AG04449 (cell line): ENCODE measurements around the gene AP3S2.

Source experiments
- CTCF ChIA-PET: fragments of 350-600 bp; formaldehyde crosslinking; extraction: SDS; loops from one replicate; lab custom pipeline; 2021; ENCODE audit warnings: antibody characterized with exemption; lab: Yijun Ruan, JAX
- POLR2A ChIA-PET: fragments of 400-600, 350-600 bp; formaldehyde crosslinking; extraction: SDS; loops from one replicate; lab custom pipeline; 2020; ENCODE audit warnings: antibody characterized with exemption, inconsistent platforms; lab: Yijun Ruan, JAX
- DNase-seq: peaks from one replicate; pipeline ENCODE4 v3.0.0-alpha.2; 2010; ENCODE audit warnings: low read depth, low spot score
- H3K4me3 ChIP-seq: 2 replicates; pipeline ENCODE4 v1.5.1; 2011; ENCODE audit warnings: low read depth, mild to moderate bottlenecking, control low read depth, low read length
- TF ChIP-seq, protein P1 (sequence below): IDR thresholded peaks from one replicate; pipeline ENCODE4 v1.5.1; 2011; ENCODE audit warnings: mild to moderate bottlenecking, moderate library complexity, low read length, control low read depth, inconsistent platforms; ENCODE audit not compliant: insufficient read depth; ENCODE audit errors: missing control alignments

Gene AP3S2

DNA sequence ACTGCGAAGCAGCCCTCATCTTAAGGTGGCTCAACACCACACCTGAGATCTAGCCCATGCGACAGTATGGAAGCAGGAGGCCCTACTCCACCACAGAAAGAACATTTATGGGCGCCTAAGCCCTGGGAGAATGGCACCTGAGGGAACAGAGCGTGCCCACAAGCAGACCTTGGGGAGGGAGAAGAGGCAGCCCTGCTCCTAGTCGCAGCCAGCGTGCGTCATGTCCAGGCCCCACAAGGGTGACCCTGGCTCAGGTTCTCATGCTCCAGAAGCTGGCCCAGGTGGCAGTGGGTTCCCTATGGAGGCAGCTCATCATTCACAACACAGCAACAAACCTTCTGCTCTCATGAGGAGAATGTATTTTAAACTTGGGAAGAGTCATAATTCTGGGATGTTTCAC is 59.8 kb downstream of the AP3S2 start:
- DNase-seq = no peak
- CTCF ChIA-PET = interaction anchor here (0.7 to 1.3 kb wide), 4 partner anchors 14 to 73 kb away, joined by 3 read pairs; no protein-coding TSS in a partner anchor
- POLR2A ChIA-PET = no interaction called here
- H3K4me3 ChIP-seq = no peak overlapping the region
- TF ChIP-seq, protein P1, sequence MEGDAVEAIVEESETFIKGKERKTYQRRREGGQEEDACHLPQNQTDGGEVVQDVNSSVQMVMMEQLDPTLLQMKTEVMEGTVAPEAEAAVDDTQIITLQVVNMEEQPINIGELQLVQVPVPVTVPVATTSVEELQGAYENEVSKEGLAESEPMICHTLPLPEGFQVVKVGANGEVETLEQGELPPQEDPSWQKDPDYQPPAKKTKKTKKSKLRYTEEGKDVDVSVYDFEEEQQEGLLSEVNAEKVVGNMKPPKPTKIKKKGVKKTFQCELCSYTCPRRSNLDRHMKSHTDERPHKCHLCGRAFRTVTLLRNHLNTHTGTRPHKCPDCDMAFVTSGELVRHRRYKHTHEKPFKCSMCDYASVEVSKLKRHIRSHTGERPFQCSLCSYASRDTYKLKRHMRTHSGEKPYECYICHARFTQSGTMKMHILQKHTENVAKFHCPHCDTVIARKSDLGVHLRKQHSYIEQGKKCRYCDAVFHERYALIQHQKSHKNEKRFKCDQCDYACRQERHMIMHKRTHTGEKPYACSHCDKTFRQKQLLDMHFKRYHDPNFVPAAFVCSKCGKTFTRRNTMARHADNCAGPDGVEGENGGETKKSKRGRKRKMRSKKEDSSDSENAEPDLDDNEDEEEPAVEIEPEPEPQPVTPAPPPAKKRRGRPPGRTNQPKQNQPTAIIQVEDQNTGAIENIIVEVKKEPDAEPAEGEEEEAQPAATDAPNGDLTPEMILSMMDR = no peak

- DNase-seq = no peak
- no peak overlapping the region for H3K4me3 ChIP-seq
- ChIA-PET POLR2A (no interaction called here), CTCF (no interaction called here)
- TF ChIP-seq, protein P1 = no peak
Measured at GRCh38 chr15:89830639-89831038, 63.2 kb downstream of the AP3S2 start.

DNA sequence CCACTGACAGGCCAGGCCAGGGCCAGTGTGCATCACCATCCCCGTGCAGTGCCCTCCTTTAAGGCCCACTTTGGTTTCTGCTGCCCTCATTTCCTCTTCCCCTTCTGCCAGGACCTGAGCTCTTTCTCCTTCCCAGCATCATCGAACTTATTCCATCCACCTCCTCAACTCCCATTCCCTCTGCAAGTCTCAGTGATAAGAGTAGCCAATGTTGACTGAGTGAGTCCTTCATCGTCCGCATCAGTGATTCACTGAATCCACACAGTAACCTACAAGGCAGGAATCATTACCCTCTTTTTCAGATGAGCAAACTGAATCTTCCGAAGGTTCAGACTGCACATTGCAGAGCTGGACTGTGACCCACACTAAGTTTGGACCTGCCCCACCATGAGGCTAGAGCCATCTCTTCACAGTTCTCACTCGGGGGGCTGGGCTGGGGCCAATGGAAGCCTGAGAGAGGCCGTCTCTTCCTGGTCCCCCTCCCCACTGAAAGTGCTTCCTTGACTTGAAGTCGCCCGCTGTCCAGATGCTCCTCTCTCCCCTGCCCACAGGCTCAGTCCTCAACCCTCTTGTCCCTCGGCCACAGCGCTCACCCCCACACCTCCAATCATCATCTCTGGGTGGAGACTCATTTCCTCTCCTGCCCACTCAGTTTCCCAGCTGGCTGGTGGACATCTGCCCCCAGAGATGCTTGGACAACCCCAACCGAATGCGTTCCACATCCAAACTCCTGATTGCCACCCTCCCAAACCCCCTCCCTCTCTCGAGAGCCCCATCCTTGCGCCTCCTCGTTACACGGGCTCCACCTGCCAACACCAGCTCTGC is 64.0 kb downstream of the AP3S2 start:
- CTCF ChIA-PET = interaction anchor here (0.9 to 3.0 kb wide), 4 partner anchors 12 to 73 kb away, joined by 3 to 11 read pairs (median 4); no protein-coding TSS in a partner anchor
- TF ChIP-seq, protein P1 = no peak
- DNase-seq = no peak
- H3K4me3 ChIP-seq = no peak overlapping the region
- POLR2A ChIA-PET = interaction anchor here (1.6 kb wide), 1 partner anchor 15 kb away, joined by 10 read pairs; the partner anchor contains the start of gene ANPEP

GRCh38 chr15:89829161-89829560 is 64.6 kb downstream of the AP3S2 start:
- ChIA-PET CTCF (interaction anchor here (0.9 to 3.0 kb wide), 5 partner anchors 12 to 72 kb away, joined by 3 to 11 read pairs (median 4); no protein-coding TSS in a partner anchor), POLR2A (interaction anchor here (1.6 kb wide), 1 partner anchor 14 kb away, joined by 10 read pairs; the partner anchor contains the start of gene ANPEP)
- TF ChIP-seq, protein P1 = no peak
- no peak for DNase-seq
- no peak overlapping the region for H3K4me3 ChIP-seq

DNA sequence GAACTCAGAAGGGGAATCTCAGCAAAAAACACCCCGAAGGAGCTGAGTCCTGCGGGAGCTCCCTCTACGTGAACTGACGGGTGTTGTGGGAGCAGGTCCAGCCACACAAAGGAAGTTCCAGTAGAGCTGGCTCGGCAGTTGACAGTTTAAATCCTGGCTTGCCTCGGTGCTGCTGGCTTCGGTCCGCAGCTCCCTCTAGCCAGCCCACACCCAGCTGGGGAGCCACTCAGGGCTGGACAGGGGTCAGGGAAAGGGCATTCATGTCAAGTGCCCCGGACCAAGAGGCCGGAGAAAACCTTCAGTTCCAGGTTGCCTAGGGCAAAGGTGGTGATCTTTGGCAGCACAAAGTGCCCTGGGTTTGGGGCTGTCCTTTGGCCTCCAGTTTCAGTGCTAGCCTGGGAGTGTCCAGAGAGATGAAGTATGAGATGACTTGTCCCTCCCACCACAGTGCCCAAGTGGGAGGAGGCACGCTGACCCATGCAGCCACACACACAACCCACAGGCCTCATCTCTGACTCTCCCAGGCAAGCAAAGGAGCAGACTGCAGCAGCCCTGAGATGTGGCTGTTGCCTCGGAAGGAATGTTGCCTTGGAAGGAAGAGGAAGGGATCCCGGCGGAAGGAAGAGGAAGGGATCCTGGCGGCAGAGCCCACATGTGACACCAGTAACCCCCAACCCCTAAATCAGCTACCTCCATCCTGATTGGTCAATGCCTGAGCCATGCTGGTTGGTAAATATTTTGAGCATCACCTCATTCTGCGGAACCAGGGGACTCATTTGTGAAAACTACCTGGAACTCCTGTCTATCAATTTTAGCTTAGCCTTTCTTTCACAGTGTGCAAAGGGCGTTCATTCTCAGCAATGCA is 65.3 kb downstream of the AP3S2 start:
- H3K4me3 ChIP-seq = no peak overlapping the region
- ChIA-PET POLR2A (interaction anchor here (1.6 kb wide), 1 partner anchor 14 kb away, joined by 10 read pairs; the partner anchor contains the start of gene ANPEP), CTCF (interaction anchor here (0.9 to 3.0 kb wide), 5 partner anchors 13 to 72 kb away, joined by 3 to 11 read pairs (median 4); no protein-coding TSS in a partner anchor)

More for the DNA sequence above, 65.3 kb downstream of the AP3S2 start:
- TF ChIP-seq, protein P1 = no peak
- no peak for DNase-seq
